Transverse colon (tissue), 3 donors: Measurements from ENCODE around the gene SLC24A1.

Experiments
- EP300 ChIP-seq: sonication (generic); formaldehyde crosslinking; IDR thresholded peaks from one replicate; pipeline ENCODE4 v1.6.1; 2017; ENCODE audit warnings: antibody characterized with exemption, low read depth
- POLR2A ChIP-seq: fragments of 450-650 bp; IDR thresholded peaks from one replicate; pipeline ENCODE4 v1.6.1; 2016; ENCODE audit warnings: antibody characterized with exemption, mild to moderate bottlenecking, moderate library complexity
- TF ChIP-seq, protein P1 (sequence below), 5 experiments: fragments of 200-600 bp in 3 of 5; fragments of 450-650 bp in 2 of 5; sonication (generic) in 3 of 5; IDR thresholded peaks; 1 replicate in 2 of 5; 2 replicates in 3 of 5; pipeline ENCODE4 v1.5.1; 2016 to 2017; ENCODE audit warnings: antibody characterized with exemption in 5 of 5, inconsistent platforms in 3 of 5, mild to moderate bottlenecking in 2 of 5, moderate library complexity in 1 of 5

GRCh38 chr15:65612949-65613744 is 8.6 kb upstream of the SLC24A1 start:
- TF ChIP-seq, protein P1, sequence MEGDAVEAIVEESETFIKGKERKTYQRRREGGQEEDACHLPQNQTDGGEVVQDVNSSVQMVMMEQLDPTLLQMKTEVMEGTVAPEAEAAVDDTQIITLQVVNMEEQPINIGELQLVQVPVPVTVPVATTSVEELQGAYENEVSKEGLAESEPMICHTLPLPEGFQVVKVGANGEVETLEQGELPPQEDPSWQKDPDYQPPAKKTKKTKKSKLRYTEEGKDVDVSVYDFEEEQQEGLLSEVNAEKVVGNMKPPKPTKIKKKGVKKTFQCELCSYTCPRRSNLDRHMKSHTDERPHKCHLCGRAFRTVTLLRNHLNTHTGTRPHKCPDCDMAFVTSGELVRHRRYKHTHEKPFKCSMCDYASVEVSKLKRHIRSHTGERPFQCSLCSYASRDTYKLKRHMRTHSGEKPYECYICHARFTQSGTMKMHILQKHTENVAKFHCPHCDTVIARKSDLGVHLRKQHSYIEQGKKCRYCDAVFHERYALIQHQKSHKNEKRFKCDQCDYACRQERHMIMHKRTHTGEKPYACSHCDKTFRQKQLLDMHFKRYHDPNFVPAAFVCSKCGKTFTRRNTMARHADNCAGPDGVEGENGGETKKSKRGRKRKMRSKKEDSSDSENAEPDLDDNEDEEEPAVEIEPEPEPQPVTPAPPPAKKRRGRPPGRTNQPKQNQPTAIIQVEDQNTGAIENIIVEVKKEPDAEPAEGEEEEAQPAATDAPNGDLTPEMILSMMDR (IDR thresholded peaks at IDR 0.05): no peak
- TF ChIP-seq POLR2A (no peak), EP300 (no peak)
